HUES48 (cell line): ENCODE results near the gene OAF.
"Not testable (repeated sequence)": the region's sequence is repeated elsewhere in the genome, so short reads cannot be mapped to it uniquely, and the experiment has no call there.

Experiments
- H3K27ac ChIP-seq: one replicate; pipeline ENCODE4 v1.7.0; 2013; ENCODE audit warnings: low read depth, low read length, inconsistent platforms
- H3K27me3 ChIP-seq: 2 replicates; pipeline ENCODE4 v1.6.1; 2013; ENCODE audit warnings: mild to moderate bottlenecking, low read length; ENCODE audit not compliant: control insufficient read depth, insufficient read depth
- H3K36me3 ChIP-seq: 2 replicates; pipeline ENCODE4 v1.6.1; 2013; ENCODE audit warnings: low read length; ENCODE audit not compliant: control insufficient read depth, insufficient read depth
- H3K4me1 ChIP-seq: 2 replicates; pipeline ENCODE4 v1.6.1; 2013; ENCODE audit warnings: mild to moderate bottlenecking, low read length; ENCODE audit not compliant: control insufficient read depth, insufficient read depth
- H3K4me3 ChIP-seq: 2 replicates; pipeline ENCODE4 v1.5.1; 2013; ENCODE audit warnings: mild to moderate bottlenecking, low read depth, low read length
- H3K9ac ChIP-seq: 2 replicates; pipeline ENCODE4 v1.6.1; 2013; ENCODE audit warnings: mild to moderate bottlenecking, low read depth, low read length, moderate library complexity
- H3K9me3 ChIP-seq: 2 replicates; pipeline ENCODE4 v1.6.1; 2013; ENCODE audit warnings: low read length; ENCODE audit not compliant: control insufficient read depth, insufficient read depth

The OAF gene

DNA sequence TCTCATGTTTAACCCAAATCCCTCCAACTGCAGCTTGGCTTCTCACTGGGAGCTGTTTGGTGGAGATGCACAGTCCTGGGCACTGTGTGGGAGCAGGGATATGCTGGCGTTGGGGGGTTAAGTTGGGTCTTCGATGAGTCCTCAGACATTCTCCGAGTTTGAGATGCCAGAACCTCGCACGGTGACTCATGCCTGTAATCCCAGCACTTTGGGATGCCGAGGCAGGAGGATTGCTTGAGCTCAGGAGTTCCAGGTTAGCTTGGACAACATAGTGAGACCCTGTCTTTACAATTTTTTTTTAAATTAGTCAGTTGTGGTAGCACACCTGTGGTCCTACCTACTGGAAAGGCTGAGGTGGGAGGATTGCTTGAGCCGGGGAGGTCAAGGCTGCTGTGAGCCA is 49.8 kb downstream of the OAF start:
- Histone ChIP-seq H3K36me3 (no peaks in the 10 kb centered on the region), H3K4me1 (peaks cover 24% of the 10 kb centered on the region), H3K4me3 (no peak overlapping the region), H3K27ac (no peak overlapping the region), H3K27me3 (peaks cover 8% of the 10 kb centered on the region; the same call in 1 of the 2 replicates), H3K9ac (no peak overlapping the region), H3K9me3 (no peaks in the 10 kb centered on the region)

DNA sequence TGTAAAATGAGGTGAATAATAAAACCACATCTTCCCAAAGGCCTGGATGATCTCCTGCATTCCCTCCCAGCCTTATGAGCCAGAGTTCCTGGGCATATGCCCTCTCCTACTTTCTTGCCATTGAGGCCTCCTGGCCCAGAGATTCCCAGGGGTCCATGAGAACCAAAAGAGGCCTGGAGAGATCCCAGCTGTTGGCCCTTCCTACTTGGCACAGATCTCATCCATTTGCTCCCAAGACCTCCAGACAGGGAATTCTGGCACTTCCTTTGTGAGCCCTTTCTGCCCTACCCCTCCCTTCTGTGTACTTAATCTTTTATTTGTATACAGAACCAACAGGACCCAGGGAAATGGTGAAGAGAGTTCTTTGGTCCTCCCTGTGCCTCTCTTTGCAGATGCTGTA is 50.5 kb downstream of the OAF start:
- no peak overlapping the region for H3K4me3 ChIP-seq

DNA sequence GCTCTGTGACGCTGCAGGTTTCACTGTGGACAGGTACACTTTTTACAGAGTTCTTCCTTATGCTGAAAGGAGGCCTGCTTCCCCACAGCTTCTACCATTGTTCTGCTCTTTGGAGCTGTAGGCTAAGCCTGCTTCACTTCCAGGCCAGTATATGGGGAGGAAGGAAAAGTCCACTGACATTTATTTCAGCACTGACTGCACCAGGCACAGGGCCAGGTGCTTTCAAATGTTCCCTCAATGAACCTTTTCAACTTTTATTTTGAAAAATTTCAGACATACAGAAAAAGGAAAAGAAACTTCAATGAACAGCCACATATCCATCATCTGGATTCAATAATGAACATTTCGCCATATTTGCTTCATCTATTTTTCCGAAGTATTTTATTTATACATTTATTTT is 51.1 kb downstream of the OAF start:
- H3K27me3 ChIP-seq: no peaks in the 10 kb centered on the region; the same call in 1 of the 2 replicates
- no peak overlapping the region for H3K4me3 ChIP-seq
- H3K27ac ChIP-seq: no peak overlapping the region
- no peaks in the 10 kb centered on the region for H3K9me3 ChIP-seq
- peaks cover 19% of the 10 kb centered on the region; the same call in 1 of the 2 replicates for H3K4me1 ChIP-seq
- no peak overlapping the region for H3K9ac ChIP-seq
- H3K36me3 ChIP-seq: no peaks in the 10 kb centered on the region

More for the DNA sequence above, 50.5 kb downstream of the OAF start:
- H3K9ac ChIP-seq: no peak overlapping the region
- no peak overlapping the region for H3K27ac ChIP-seq
- H3K27me3 ChIP-seq: peaks cover 3% of the 10 kb centered on the region; the same call in 1 of the 2 replicates
- no peaks in the 10 kb centered on the region for H3K9me3 ChIP-seq
- peaks cover 22% of the 10 kb centered on the region for H3K4me1 ChIP-seq
- H3K36me3 ChIP-seq: no peaks in the 10 kb centered on the region

GRCh38 chr11:120267319-120267718 is 56.5 kb downstream of the OAF start:
- Histone ChIP-seq H3K9ac (no peak overlapping the region), H3K4me3 (no peak overlapping the region), H3K36me3 (no peaks in the 10 kb centered on the region), H3K9me3 (no peaks in the 10 kb centered on the region), H3K4me1 (peaks cover 7% of the 10 kb centered on the region; the same call in 1 of the 2 replicates), H3K27me3 (no peaks in the 10 kb centered on the region), H3K27ac (no peak overlapping the region)

DNA sequence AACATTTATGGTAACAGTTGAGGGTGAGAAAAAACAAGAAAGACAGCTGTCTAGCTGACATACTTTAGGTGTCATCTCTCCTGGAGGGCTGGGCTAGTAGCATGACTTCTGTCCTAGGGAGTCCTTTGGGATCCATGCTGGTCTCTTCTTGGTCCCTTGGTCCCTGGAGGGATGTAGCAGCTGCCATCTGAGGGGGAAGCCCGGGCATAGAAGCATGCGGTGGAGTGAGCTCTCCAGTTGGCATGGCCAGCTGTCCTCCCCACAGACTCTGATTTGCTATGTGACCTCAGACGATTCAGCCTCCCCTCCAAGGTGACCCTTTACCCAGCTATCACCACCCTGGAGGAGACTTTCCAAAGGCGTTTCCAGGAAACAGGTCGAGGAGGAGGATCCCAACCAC is 57.9 kb downstream of the OAF start:
- Histone ChIP-seq H3K36me3 (no peaks in the 10 kb centered on the region), H3K4me1 (peaks cover 7% of the 10 kb centered on the region; the same call in 1 of the 2 replicates), H3K9ac (no peak overlapping the region), H3K9me3 (no peaks in the 10 kb centered on the region), H3K27ac (no peak overlapping the region), H3K27me3 (no peaks in the 10 kb centered on the region), H3K4me3 (no peak overlapping the region)

GRCh38 chr11:120270386-120270785 is 59.6 kb downstream of the OAF start:
- H3K27ac ChIP-seq: no peak overlapping the region
- peaks cover 7% of the 10 kb centered on the region; the same call in 1 of the 2 replicates for H3K4me1 ChIP-seq
- H3K9ac ChIP-seq: no peak overlapping the region
- H3K27me3 ChIP-seq: 0 out of 2 replicates have a peak, but pooled peaks cover 2% of the 10 kb centered on the region
- H3K9me3 ChIP-seq: no peaks in the 10 kb centered on the region
- no peaks in the 10 kb centered on the region for H3K36me3 ChIP-seq
- no peak overlapping the region for H3K4me3 ChIP-seq

GRCh38 chr11:120271672-120272071 is 60.8 kb downstream of the OAF start:
- H3K9ac ChIP-seq: no peak overlapping the region
- 0 out of 2 replicates have a peak, but pooled peaks cover 2% of the 10 kb centered on the region for H3K27me3 ChIP-seq
- H3K4me3 ChIP-seq: no peak overlapping the region
- H3K27ac ChIP-seq: no peak overlapping the region
- H3K36me3 ChIP-seq: no peaks in the 10 kb centered on the region
- no peaks in the 10 kb centered on the region for H3K9me3 ChIP-seq
- no peaks in the 10 kb centered on the region for H3K4me1 ChIP-seq

- H3K27me3 ChIP-seq: 0 out of 2 replicates have a peak, but pooled peaks cover 2% of the 10 kb centered on the region
These were observed 61.5 kb downstream of the OAF start for GRCh38 chr11:120272303-120272702.

GRCh38 chr11:120273432-120273831 is 62.6 kb downstream of the OAF start:
- no peak overlapping the region for H3K27ac ChIP-seq
- H3K9ac ChIP-seq: no peak overlapping the region
- H3K36me3 ChIP-seq: no peaks in the 10 kb centered on the region
- H3K27me3 ChIP-seq: 0 out of 2 replicates have a peak, but pooled peaks cover 2% of the 10 kb centered on the region
- no peak overlapping the region for H3K4me3 ChIP-seq
- no peaks in the 10 kb centered on the region for H3K9me3 ChIP-seq
- no peaks in the 10 kb centered on the region for H3K4me1 ChIP-seq

More at GRCh38 chr11:120272303-120272702, 61.5 kb downstream of the OAF start:
- no peaks in the 10 kb centered on the region for H3K9me3 ChIP-seq
- no peak overlapping the region for H3K9ac ChIP-seq
- no peak overlapping the region for H3K4me3 ChIP-seq
- H3K27ac ChIP-seq: no peak overlapping the region
- no peaks in the 10 kb centered on the region for H3K4me1 ChIP-seq
- H3K36me3 ChIP-seq: no peaks in the 10 kb centered on the region

DNA sequence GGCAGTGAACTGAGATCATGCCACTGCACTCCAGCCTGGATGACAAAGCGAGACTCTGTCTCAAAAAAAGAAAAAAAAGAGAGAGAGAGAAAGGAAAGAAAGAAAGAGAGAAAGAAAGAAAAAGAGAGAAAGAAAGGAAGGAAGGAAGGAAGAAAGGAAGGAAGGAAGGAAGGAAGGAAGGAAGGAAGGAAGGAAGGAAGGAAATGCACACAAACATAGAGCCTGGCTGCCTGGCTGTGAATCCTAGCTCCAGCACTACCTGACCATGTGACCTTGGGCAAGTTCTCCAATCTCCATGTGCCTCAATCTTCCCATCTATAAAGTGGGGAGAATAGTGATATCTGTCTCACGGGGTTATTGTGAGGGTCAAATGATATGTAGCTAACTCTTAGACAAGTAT is 63.1 kb downstream of the OAF start:
- not testable (repeated sequence) for H3K9ac ChIP-seq, H3K9me3 ChIP-seq, H3K27me3 ChIP-seq, H3K4me3 ChIP-seq, H3K4me1 ChIP-seq, H3K36me3 ChIP-seq, H3K27ac ChIP-seq

DNA sequence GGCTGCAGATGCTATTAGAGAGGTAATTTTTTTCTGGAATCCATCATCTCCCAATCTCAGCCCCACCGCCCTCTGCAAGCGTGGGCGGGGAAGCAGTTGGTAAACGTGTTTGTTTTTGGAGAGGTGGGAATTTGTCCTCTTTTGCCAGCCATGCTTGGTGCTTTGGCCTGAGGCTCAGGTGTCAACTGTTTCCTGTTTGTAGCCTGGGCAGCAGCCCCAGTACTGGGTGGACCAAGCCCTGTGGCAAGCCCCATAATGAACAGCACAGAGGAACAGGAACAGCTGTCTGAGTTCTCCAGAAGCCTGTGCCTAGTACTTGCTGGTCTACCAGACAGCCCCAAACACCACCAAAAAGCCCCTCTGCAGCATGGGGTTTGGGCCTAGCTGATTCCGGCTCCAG is 68.7 kb downstream of the OAF start:
- H3K4me3 ChIP-seq: no peak overlapping the region
- H3K9me3 ChIP-seq: no peaks in the 10 kb centered on the region
- no peaks in the 10 kb centered on the region for H3K36me3 ChIP-seq
- H3K27me3 ChIP-seq: 0 out of 2 replicates have a peak, but pooled peaks cover 2% of the 10 kb centered on the region
- no peak overlapping the region for H3K9ac ChIP-seq
- no peak overlapping the region for H3K27ac ChIP-seq
- H3K4me1 ChIP-seq: peaks cover 6% of the 10 kb centered on the region
